HEK293 (cell line): Measurements from ENCODE around the gene KTN1.

Source experiments
- CTCF ChIA-PET: fragments of 350-600 bp; formaldehyde crosslinking; extraction: SDS; loops from one replicate; lab custom pipeline; 2021; ENCODE audit warnings: antibody characterized with exemption; lab: Yijun Ruan, JAX
- POLR2A ChIA-PET: fragments of 300-600 bp; formaldehyde crosslinking; extraction: SDS; loops from one replicate; lab custom pipeline; 2020; ENCODE audit warnings: antibody characterized with exemption, inconsistent platforms; lab: Yijun Ruan, JAX
- H3K27ac ChIP-seq: fragments of 200-500 bp; sonication (Bioruptor generic); 2 replicates; pipeline ENCODE4 v1.5.1; 2014; ENCODE audit warnings: low read depth, low read length, control low read depth, inconsistent platforms; ENCODE audit errors: extremely low read depth
- H3K36me3 ChIP-seq, 2 experiments: fragments of 200-500 bp in 1 of 2; sonication (Bioruptor generic) in 1 of 2; 1 replicate in 1 of 2; 2 replicates in 1 of 2; pipeline ENCODE4 v1.5.1; 2014 to 2017; ENCODE audit warnings: inconsistent platforms in 2 of 2, low read length in 2 of 2; ENCODE audit not compliant: control insufficient read depth in 2 of 2, insufficient read depth in 1 of 2
- H3K4me1 ChIP-seq: fragments of 200-500 bp; sonication (Bioruptor generic); 2 replicates; pipeline ENCODE4 v1.5.1; 2014; ENCODE audit warnings: mild to moderate bottlenecking, low read length, inconsistent platforms; ENCODE audit not compliant: control insufficient read depth, insufficient read depth
- H3K4me3 ChIP-seq: 2 replicates; pipeline ENCODE4 v1.5.1; 2011; ENCODE audit warnings: low read depth, mild to moderate bottlenecking, control low read depth, low read length, moderate library complexity
- H3K9me3 ChIP-seq: fragments of 200-500 bp; sonication (Bioruptor generic); 2 replicates; pipeline ENCODE4 v1.5.1; 2014; ENCODE audit warnings: low read depth, low read length, inconsistent platforms; ENCODE audit not compliant: control insufficient read depth, insufficient read depth
- FEZF1 ChIP-seq: fragments of 450-650 bp; formaldehyde crosslinking; IDR thresholded peaks from 2 replicates; pipeline ENCODE4 v1.5.1; 2016; ENCODE audit warnings: missing biosample characterization, missing genetic modification characterization
- GLI2 ChIP-seq: fragments of 450-650 bp; formaldehyde crosslinking; IDR thresholded peaks from 2 replicates; pipeline ENCODE4; 2017; ENCODE audit warnings: missing biosample characterization, missing genetic modification characterization, low read depth, borderline replicate concordance
- GLIS1 ChIP-seq: fragments of 450-650 bp; formaldehyde crosslinking; IDR thresholded peaks from 2 replicates; pipeline ENCODE4 v1.5.1; 2016; ENCODE audit warnings: missing biosample characterization, missing genetic modification characterization
- IKZF3 ChIP-seq: fragments of 450-650 bp; IDR thresholded peaks from 2 replicates; pipeline ENCODE4 v1.5.0; 2018; ENCODE audit warnings: missing biosample characterization, mild to moderate bottlenecking, missing genetic modification characterization, moderate library complexity
- OVOL3 ChIP-seq: fragments of 450-650 bp; formaldehyde crosslinking; IDR thresholded peaks from 2 replicates; pipeline ENCODE4 v1.5.1; 2016; ENCODE audit warnings: missing biosample characterization, missing genetic modification characterization
- REPIN1 ChIP-seq: fragments of 450-650 bp; formaldehyde crosslinking; IDR thresholded peaks from 2 replicates; pipeline ENCODE4 v1.5.1; 2017; ENCODE audit warnings: missing biosample characterization, missing genetic modification characterization, low read depth
- SCRT1 ChIP-seq: fragments of 450-650 bp; formaldehyde crosslinking; IDR thresholded peaks from 2 replicates; pipeline ENCODE4 v1.5.1; 2016; ENCODE audit warnings: missing biosample characterization, missing genetic modification characterization, borderline replicate concordance
- SETDB1 ChIP-seq: IDR thresholded peaks from one replicate; pipeline ENCODE4 v1.6.1; 2017; ENCODE audit warnings: mild to moderate bottlenecking, low read length, moderate library complexity, mixed read lengths; ENCODE audit not compliant: insufficient read length
- SP3 ChIP-seq: fragments of 450-650 bp; formaldehyde crosslinking; IDR thresholded peaks from 2 replicates; pipeline ENCODE4 v1.5.1; 2016; ENCODE audit warnings: missing biosample characterization, missing genetic modification characterization
- ZNF132 ChIP-seq: fragments of 450-650 bp; formaldehyde crosslinking; IDR thresholded peaks from 2 replicates; pipeline ENCODE4 v1.5.1; 2017; ENCODE audit warnings: missing biosample characterization, missing genetic modification characterization, borderline replicate concordance
- ZNF155 ChIP-seq: fragments of 450-650 bp; formaldehyde crosslinking; IDR thresholded peaks from 2 replicates; pipeline ENCODE4 v1.5.1; 2016; ENCODE audit warnings: missing biosample characterization, missing genetic modification characterization
- ZNF175 ChIP-seq: fragments of 450-650 bp; formaldehyde crosslinking; IDR thresholded peaks from 2 replicates; pipeline ENCODE4 v1.5.1; 2016; ENCODE audit warnings: missing biosample characterization, missing genetic modification characterization
- ZNF184 ChIP-seq: fragments of 450-650 bp; IDR thresholded peaks from 2 replicates; pipeline ENCODE4 v1.5.1; 2018; ENCODE audit warnings: missing biosample characterization, mild to moderate bottlenecking, missing genetic modification characterization
- ZNF202 ChIP-seq: fragments of 450-650 bp; formaldehyde crosslinking; IDR thresholded peaks from 2 replicates; pipeline ENCODE4 v1.5.1; 2016; ENCODE audit warnings: missing biosample characterization, missing genetic modification characterization, borderline replicate concordance
- ZNF366 ChIP-seq: fragments of 450-650 bp; formaldehyde crosslinking; conservative IDR thresholded peaks from 2 replicates; pipeline ENCODE4 v1.5.1; 2016; ENCODE audit warnings: missing biosample characterization, missing genetic modification characterization
- ZNF521 ChIP-seq: fragments of 450-650 bp; formaldehyde crosslinking; IDR thresholded peaks from 2 replicates; pipeline ENCODE4 v1.5.1; 2017; ENCODE audit warnings: missing biosample characterization, mild to moderate bottlenecking, missing genetic modification characterization
- ZNF621 ChIP-seq: fragments of 450-650 bp; formaldehyde crosslinking; IDR thresholded peaks from 2 replicates; pipeline ENCODE4 v1.5.1; 2017; ENCODE audit warnings: missing biosample characterization, missing genetic modification characterization
- ZNF626 ChIP-seq: fragments of 450-650 bp; sonication (Bioruptor Pico); formaldehyde crosslinking; IDR thresholded peaks from 2 replicates; pipeline ENCODE4 v1.5.1; 2018; ENCODE audit warnings: missing biosample characterization, missing genetic modification characterization, inconsistent platforms
- ZNF792 ChIP-seq: fragments of 450-650 bp; formaldehyde crosslinking; IDR thresholded peaks from 2 replicates; pipeline ENCODE4 v1.5.1; 2016; ENCODE audit warnings: missing biosample characterization, missing genetic modification characterization
- ZSCAN16 ChIP-seq: fragments of 450-650 bp; formaldehyde crosslinking; IDR thresholded peaks from 2 replicates; pipeline ENCODE4 v1.5.1; 2016; ENCODE audit warnings: missing biosample characterization, missing genetic modification characterization
- ZXDB ChIP-seq: fragments of 450-650 bp; formaldehyde crosslinking; IDR thresholded peaks from 2 replicates; pipeline ENCODE4 v1.5.1; 2016; ENCODE audit warnings: missing biosample characterization, missing genetic modification characterization
- TF ChIP-seq, protein P1 (sequence below): fragments of 450-650 bp; formaldehyde crosslinking; IDR thresholded peaks from 2 replicates; pipeline ENCODE4 v1.5.1; 2016; ENCODE audit warnings: missing biosample characterization, missing genetic modification characterization
- TF ChIP-seq, protein P2 (sequence below): fragments of 450-650 bp; formaldehyde crosslinking; IDR thresholded peaks from 2 replicates; pipeline ENCODE4 v1.5.1; 2017; ENCODE audit warnings: missing biosample characterization, missing genetic modification characterization
- TF ChIP-seq, protein P3 (sequence below): fragments of 450-650 bp; formaldehyde crosslinking; IDR thresholded peaks from 2 replicates; pipeline ENCODE4 v1.5.1; 2016; ENCODE audit warnings: missing biosample characterization, missing genetic modification characterization

The KTN1 gene

DNA sequence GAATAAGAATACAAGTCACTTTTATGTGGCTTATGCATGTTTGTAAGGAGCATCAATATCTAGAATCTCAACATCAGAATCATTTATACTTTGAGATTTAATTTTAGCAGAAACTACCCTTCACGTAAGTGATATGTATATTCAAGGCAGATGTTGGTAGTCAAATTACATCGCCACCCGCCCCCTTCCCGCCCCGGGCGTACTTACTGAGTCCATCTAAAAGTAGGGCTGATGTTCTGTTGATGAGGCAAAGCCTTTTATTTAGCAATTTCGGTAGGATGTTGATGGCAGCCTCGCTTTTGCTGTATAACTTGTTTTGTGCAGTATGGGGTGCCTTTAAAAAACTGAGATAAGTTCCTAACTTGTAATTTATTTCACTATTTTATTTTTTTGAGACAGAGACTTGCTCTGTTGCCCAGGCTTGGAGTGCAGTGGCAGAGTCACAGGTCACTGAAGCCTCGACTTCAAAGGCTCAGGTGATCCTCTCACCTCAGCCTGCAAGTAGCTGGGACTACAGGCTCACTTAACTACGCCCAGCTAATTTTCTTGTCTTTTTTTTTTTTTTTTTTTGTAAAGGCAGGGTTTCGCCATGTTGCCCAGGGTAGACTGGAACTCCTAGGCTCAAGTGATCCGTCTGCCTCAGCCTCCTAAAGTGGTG lies 30.8 kb downstream of the KTN1 start (continued):
- no peak for TF ChIP-seq ZNF184
- no peak for TF ChIP-seq ZNF132 (tag by site-specific recombination)
- TF ChIP-seq SP3 (tag by site-specific recombination) = no peak
- TF ChIP-seq ZNF175 (tag by site-specific recombination) = no peak
- no peak for TF ChIP-seq SCRT1
- no peak for TF ChIP-seq IKZF3 (tag by site-specific recombination)

DNA sequence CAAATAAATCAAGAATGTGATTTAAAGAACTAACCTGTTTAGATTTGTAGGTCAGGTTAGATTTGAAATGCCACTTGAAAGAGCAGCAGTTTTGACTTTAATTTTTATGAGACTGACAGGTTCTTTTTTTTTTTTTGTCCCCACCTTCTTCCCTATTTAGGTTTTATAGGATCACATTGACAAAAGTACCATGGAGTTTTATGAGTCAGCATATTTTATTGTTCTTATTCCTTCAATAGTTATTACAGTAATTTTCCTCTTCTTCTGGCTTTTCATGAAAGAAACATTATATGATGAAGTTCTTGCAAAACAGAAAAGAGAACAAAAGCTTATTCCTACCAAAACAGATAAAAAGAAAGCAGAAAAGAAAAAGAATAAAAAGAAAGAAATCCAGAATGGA lies 31.9 kb downstream of the KTN1 start:
- ChIA-PET CTCF (no interaction called here), POLR2A (no interaction called here)
- Histone ChIP-seq H3K9me3 (no peaks in the 10 kb centered on the region), H3K4me1 (peaks cover 17% of the 10 kb centered on the region), H3K4me3 (no peak overlapping the region), H3K36me3 (peaks cover 20 to 29% of the 10 kb centered on the region in 2 experiments), H3K27ac (no peak overlapping the region)
- TF ChIP-seq GLI2 (tag by site-specific recombination) (no peak), ZNF792 (no peak), ZNF155 (tag by site-specific recombination) (no peak), REPIN1 (tag by site-specific recombination) (no peak), SETDB1 (no peak), ZNF521 (no peak), ZXDB (tag by site-specific recombination) (no peak), ZNF621 (no peak), OVOL3 (tag by site-specific recombination) (no peak), GLIS1 (tag by site-specific recombination) (no peak), ZSCAN16 (no peak), ZNF202 (tag by site-specific recombination) (no peak), FEZF1 (tag by site-specific recombination) (no peak), ZNF626 (tag by site-specific recombination) (no peak), ZNF366 (tag by site-specific recombination) (no peak)
- TF ChIP-seq, protein P1, sequence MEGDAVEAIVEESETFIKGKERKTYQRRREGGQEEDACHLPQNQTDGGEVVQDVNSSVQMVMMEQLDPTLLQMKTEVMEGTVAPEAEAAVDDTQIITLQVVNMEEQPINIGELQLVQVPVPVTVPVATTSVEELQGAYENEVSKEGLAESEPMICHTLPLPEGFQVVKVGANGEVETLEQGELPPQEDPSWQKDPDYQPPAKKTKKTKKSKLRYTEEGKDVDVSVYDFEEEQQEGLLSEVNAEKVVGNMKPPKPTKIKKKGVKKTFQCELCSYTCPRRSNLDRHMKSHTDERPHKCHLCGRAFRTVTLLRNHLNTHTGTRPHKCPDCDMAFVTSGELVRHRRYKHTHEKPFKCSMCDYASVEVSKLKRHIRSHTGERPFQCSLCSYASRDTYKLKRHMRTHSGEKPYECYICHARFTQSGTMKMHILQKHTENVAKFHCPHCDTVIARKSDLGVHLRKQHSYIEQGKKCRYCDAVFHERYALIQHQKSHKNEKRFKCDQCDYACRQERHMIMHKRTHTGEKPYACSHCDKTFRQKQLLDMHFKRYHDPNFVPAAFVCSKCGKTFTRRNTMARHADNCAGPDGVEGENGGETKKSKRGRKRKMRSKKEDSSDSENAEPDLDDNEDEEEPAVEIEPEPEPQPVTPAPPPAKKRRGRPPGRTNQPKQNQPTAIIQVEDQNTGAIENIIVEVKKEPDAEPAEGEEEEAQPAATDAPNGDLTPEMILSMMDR (tag by site-specific recombination) = no peak
- TF ChIP-seq, protein P2, sequence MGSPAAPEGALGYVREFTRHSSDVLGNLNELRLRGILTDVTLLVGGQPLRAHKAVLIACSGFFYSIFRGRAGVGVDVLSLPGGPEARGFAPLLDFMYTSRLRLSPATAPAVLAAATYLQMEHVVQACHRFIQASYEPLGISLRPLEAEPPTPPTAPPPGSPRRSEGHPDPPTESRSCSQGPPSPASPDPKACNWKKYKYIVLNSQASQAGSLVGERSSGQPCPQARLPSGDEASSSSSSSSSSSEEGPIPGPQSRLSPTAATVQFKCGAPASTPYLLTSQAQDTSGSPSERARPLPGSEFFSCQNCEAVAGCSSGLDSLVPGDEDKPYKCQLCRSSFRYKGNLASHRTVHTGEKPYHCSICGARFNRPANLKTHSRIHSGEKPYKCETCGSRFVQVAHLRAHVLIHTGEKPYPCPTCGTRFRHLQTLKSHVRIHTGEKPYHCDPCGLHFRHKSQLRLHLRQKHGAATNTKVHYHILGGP (tag by site-specific recombination) = no peak
- TF ChIP-seq, protein P3, sequence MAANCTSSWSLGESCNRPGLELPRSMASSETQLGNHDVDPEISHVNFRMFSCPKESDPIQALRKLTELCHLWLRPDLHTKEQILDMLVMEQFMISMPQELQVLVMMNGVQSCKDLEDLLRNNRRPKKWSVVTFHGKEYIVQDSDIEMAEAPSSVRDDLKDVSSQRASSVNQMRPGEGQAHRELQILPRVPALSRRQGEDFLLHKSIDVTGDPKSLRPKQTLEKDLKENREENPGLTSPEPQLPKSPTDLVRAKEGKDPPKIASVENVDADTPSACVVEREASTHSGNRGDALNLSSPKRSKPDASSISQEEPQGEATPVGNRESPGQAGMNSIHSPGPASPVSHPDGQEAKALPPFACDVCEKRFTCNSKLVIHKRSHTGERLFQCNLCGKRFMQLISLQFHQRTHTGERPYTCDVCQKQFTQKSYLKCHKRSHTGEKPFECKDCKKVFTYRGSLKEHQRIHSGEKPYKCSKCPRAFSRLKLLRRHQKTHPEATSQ (tag by site-specific recombination) = no peak
